ENCODE results near the gene MRPS12.

DNA sequence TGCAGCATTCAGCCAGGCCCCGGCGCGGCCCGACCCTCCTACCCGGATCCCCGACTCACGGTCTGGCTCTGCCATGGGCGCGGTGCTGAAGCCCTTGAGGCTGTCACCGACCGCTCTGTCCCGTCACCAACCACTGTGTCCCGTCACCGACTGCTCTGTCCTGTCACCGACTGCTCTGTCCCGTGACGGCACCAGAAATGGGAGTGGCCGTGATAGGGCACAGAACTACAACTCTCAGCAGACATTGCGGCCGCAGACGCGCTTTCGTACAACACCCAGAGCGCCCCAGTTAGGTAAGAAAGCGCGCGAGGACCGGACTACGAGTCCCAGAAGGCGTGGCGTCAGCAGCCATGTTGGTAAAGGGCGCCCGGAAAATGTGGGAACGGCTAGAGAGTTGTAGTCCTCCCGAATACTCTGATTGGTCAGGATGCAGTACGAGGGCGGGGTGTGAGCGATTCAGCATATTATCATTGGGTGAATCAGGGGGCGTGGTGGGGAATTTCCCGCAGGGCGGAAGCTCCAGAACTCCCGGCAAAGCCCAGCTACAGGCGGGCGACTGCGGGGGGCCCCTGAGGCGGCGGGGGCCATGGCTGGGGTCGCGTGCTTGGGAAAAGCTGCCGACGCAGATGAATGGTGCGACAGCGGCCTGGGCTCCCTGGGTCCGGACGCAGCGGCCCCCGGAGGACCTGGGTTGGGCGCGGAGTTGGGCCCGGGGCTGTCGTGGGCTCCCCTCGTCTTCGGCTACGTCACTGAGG is 31.1 kb upstream of the MRPS12 start, which contains the start of the genes NFKBIB and SIRT2:
- TF ChIP-seq CTCF (IDR thresholded peaks at IDR 0.05; ENCODE audit: borderline replicate concordance, extremely low read depth, low read length, poor library complexity, severe bottlenecking) (peak; percentile 15), EZH2 (IDR thresholded peaks at IDR 0.05; ENCODE audit: borderline replicate concordance, low read depth, low read length, severe bottlenecking) (no peak)
